ENCODE measurements around the gene NAT9. TPM values are rescaled to one million over a fixed set of nuclear protein-coding genes. Genes with fewer than 3 reads are reported as not detected.

Gene NAT9
- total and polyA plus RNA-seq, 11 donors, result 7.9 to 36.6 (median 18.2) TPM

DNA sequence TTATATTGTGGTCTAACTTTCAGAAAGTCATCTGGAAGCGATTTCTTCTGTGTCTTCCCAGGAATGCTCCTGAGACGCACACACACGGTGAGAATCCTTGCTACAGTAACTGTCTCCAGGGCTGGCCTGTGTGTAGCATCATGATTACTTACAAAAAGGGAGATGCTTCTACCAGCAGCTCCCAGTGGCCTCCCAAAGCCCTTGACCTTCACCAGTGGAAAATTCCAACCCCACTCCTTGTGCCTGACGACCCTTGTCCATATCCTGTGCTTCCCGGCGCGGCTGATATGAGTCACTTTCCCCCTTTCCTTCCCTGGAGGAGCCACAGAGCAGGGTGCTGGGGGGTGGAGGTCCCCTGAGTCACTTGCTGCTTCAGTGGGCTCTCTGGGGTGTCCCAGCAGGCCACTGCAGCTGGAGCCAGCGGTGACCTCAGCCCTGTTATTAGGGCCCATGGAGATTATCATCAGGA lies 22.1 kb upstream of the NAT9 start:
- intact Hi-C loops (cut with DNase I), result loop anchor here in 1 of 10 donors (10.0 kb wide), 1 partner anchor 157 kb away; no protein-coding TSS in a partner anchor
- H3K36me3 ChIP-seq, result peaks cover 0 to 90% (median 65%) of the 10 kb centered on the region in 9 donors
- 63 to 77% (median 69%) methylated on average over 8 of the region's 8 CpGs for WGBS, 4 donors
- H3K9me3 ChIP-seq, result no peaks in the 10 kb centered on the region
- H3K27me3 ChIP-seq, result no peaks in the 10 kb centered on the region
- no peak overlapping the region for H3K4me3 ChIP-seq
- no peak for TF ChIP-seq CTCF (IDR thresholded peaks at IDR 0.05)
- TF ChIP-seq POLR2A (IDR thresholded peaks at IDR 0.05), result no peak
- DNase-seq (no peak), ATAC-seq (no peak)
- no peaks in the 10 kb centered on the region for H3K4me1 ChIP-seq
- no peak overlapping the region for H3K27ac ChIP-seq

- WGBS, 4 donors, result 89 to 98% (median 94%) methylated on average over 4 of the region's 4 CpGs
- H3K27ac ChIP-seq, result no peak overlapping the region
- no peaks in the 10 kb centered on the region for H3K4me1 ChIP-seq
- ATAC-seq (no peak), DNase-seq (no peak)
- H3K36me3 ChIP-seq, result peaks cover 0 to 90% (median 65%) of the 10 kb centered on the region in 9 donors
- no peaks in the 10 kb centered on the region for H3K27me3 ChIP-seq
- no peak for TF ChIP-seq POLR2A (IDR thresholded peaks at IDR 0.05)
- TF ChIP-seq CTCF (IDR thresholded peaks at IDR 0.05), result no peak
- no peaks in the 10 kb centered on the region for H3K9me3 ChIP-seq
- H3K4me3 ChIP-seq, result no peak overlapping the region
- intact Hi-C loops (cut with DNase I), result loop anchor here in 1 of 10 donors (10.0 kb wide), 1 partner anchor 157 kb away; no protein-coding TSS in a partner anchor
These were observed 21.7 kb upstream of the NAT9 start for GRCh38 chr17:74797824-74798223.

GRCh38 chr17:74796866-74797265 lies 20.7 kb upstream of the NAT9 start:
- no peaks in the 10 kb centered on the region for H3K4me1 ChIP-seq
- no peak for ATAC-seq
- H3K9me3 ChIP-seq, result no peaks in the 10 kb centered on the region
- no peak overlapping the region for H3K4me3 ChIP-seq
- intact Hi-C loops (cut with DNase I), result loop anchor here in 2 of 10 donors (1.0 to 10.0 kb wide), 2 partner anchors 38 to 158 kb away; no protein-coding TSS in a partner anchor
- WGBS, 4 donors, result 94 to 95% (median 95%) methylated on average over 6 of the region's 6 CpGs
- H3K27ac ChIP-seq, result no peak overlapping the region
- no peaks in the 10 kb centered on the region for H3K27me3 ChIP-seq
- no peak for TF ChIP-seq CTCF (IDR thresholded peaks at IDR 0.05)
- TF ChIP-seq POLR2A (IDR thresholded peaks at IDR 0.05), result no peak
- peaks cover 0 to 93% (median 65%) of the 10 kb centered on the region in 9 donors for H3K36me3 ChIP-seq
- DNase-seq, result no peak

DNA sequence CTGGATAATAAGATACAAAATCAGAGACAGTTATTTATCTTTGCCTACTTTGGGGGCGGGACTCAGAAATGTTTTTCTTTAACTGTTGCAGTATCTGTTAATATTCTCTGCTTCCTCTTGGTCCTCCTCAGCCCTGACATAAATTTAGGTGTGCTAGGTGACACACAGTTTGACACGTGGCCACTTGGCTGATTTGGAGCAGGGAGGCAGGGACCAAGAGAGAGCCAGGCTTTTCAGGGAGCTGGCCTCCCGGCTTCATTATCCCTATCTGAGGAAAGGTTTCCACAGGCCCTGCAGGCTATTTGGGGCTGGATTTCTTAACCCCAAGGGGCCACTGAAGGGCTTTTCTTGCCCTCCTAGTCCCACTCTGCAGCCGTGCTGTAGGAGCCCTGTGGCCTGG lies 20.1 kb upstream of the NAT9 start:
- intact Hi-C loops (cut with DNase I), result loop anchor here in 2 of 10 donors (1.0 to 10.0 kb wide), 2 partner anchors 39 to 159 kb away; no protein-coding TSS in a partner anchor
- H3K36me3 ChIP-seq, result peaks cover 0 to 88% (median 65%) of the 10 kb centered on the region in 9 donors

More for the DNA sequence above, 20.1 kb upstream of the NAT9 start:
- Histone ChIP-seq H3K4me3 (no peak overlapping the region), H3K27me3 (no peaks in the 10 kb centered on the region), H3K4me1 (peaks cover 0 to 5% (median 0%) of the 10 kb centered on the region in 12 donors), H3K9me3 (no peaks in the 10 kb centered on the region), H3K27ac (no peak overlapping the region)
- TF ChIP-seq CTCF (IDR thresholded peaks at IDR 0.05), result no peak
- TF ChIP-seq POLR2A (IDR thresholded peaks at IDR 0.05), result no peak
- ATAC-seq, result peak in 1 of 4 donors; percentile 41
- WGBS, 4 donors, result 71 to 86% (median 78%) methylated on average over 4 of the region's 4 CpGs
- DNase-seq, result no peak
